Type B pancreatic cell (in vitro differentiated cells): ENCODE data around the gene PNP. TPM values are rescaled to one million over a fixed set of nuclear protein-coding genes. Genes with fewer than 3 reads are reported as not detected.
"Not testable (repeated sequence)": the region's sequence is repeated elsewhere in the genome, so short reads cannot be mapped to it uniquely, and the experiment has no call there.

Source experiments
- DNase-seq: peaks from one replicate; pipeline ENCODE4 v3.0.0; 2021; ENCODE audit warnings: mixed read lengths; ENCODE audit not compliant: unreplicated experiment; ENCODE audit errors: extremely low spot score
- H3K27ac Mint-ChIP-seq: 2 replicates; pipeline ENCODE4 v1.8.0; 2021; ENCODE audit warnings: mild to moderate bottlenecking, mixed read lengths
- H3K27me3 Mint-ChIP-seq: 2 replicates; pipeline ENCODE4 v1.8.0; 2021; ENCODE audit warnings: mixed read lengths
- H3K36me3 Mint-ChIP-seq: 2 replicates; pipeline ENCODE4 v1.8.0; 2021; ENCODE audit warnings: mixed read lengths
- H3K4me1 Mint-ChIP-seq: one replicate; pipeline ENCODE4 v1.8.0; 2021; ENCODE audit warnings: mixed read lengths; ENCODE audit not compliant: unreplicated experiment
- H3K4me3 Mint-ChIP-seq: 2 replicates; pipeline ENCODE4 v1.8.0; 2021; ENCODE audit warnings: mild to moderate bottlenecking, mixed read lengths
- H3K9me3 Mint-ChIP-seq: 2 replicates; pipeline ENCODE4 v1.8.0; 2021; ENCODE audit warnings: mixed read lengths
- CTCF ChIP-seq: fragments of 200-600 bp; sonication (generic); conservative IDR thresholded peaks from 2 replicates; pipeline ENCODE4 v1.5.0; 2021; ENCODE audit warnings: antibody characterized with exemption, mild to moderate bottlenecking
- total RNA-seq: library from RNA; stranded (reverse); gene quantifications from 2 replicates; pipeline ENCODE4 v1.2.1, GENCODE V29; 2021; ENCODE audit warnings: low replicate concordance

PNP gene
- total RNA-seq, 1 donor from 2014 or later = 36.9 TPM

DNA sequence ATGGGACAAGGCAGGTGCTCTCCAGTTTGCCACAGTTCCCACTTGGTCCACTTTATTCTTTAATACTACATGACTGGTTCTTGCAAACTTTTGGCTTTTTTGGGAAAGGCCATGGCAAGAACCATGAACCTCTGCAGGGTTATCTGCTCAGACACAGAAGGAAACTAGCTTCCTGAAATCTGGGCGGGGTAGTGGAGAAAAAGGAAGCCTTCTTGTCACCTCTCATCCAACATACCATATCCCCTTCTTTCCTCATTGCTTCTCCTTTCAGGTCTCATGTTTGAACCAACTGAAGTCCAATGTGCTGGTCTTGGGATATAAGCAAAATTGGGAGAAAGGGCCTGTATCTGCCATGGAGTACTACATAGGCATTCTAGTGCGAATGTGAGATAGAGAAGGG lies 27.7 kb upstream of the PNP start:
- Mint-ChIP-seq H3K27ac (no peak overlapping the region), H3K9me3 (no peaks in the 10 kb centered on the region), H3K4me1 (no peaks in the 10 kb centered on the region), H3K4me3 (no peak overlapping the region), H3K27me3 (peaks cover 15% of the 10 kb centered on the region), H3K36me3 (peaks cover 7% of the 10 kb centered on the region)
- DNase-seq = no peak
- no peak for TF ChIP-seq CTCF

GRCh38 chr14:20443650-20444049 lies 25.6 kb upstream of the PNP start:
- H3K4me3 Mint-ChIP-seq, H3K9me3 Mint-ChIP-seq, DNase-seq, H3K4me1 Mint-ChIP-seq, H3K27ac Mint-ChIP-seq: not testable (repeated sequence)
- H3K27me3 Mint-ChIP-seq = peaks cover 10% of the 10 kb centered on the region
- peaks cover 23% of the 10 kb centered on the region for H3K36me3 Mint-ChIP-seq

GRCh38 chr14:20446889-20447288 lies 22.3 kb upstream of the PNP start:
- TF ChIP-seq CTCF = no peak
- Mint-ChIP-seq H3K9me3 (no peaks in the 10 kb centered on the region), H3K27ac (no peak overlapping the region), H3K4me1 (no peaks in the 10 kb centered on the region), H3K36me3 (peaks cover 37% of the 10 kb centered on the region), H3K27me3 (no peaks in the 10 kb centered on the region), H3K4me3 (no peak overlapping the region)
- no peak for DNase-seq

DNA sequence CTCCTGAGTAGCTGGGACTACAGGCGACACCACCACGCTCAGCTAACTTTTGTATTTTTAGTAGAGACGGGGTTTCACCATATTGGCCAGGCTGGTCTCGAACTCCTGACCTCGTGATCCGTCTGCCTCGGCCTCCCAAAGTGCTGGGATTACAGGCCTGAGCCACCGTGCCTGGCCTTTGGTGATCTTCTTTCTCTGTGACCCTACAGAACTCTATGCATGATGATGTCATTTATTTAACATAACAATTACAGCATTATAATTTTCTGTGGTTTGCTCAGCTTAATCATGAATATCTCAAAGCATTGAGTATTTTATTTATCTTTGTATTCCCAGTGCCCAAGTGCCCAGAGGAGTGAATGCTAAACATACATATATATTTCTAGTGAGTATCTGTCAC lies 16.4 kb upstream of the PNP start:
- not testable (repeated sequence) for H3K4me1 Mint-ChIP-seq
- H3K4me3 Mint-ChIP-seq = peak overlapping the region; percentile 69

DNA sequence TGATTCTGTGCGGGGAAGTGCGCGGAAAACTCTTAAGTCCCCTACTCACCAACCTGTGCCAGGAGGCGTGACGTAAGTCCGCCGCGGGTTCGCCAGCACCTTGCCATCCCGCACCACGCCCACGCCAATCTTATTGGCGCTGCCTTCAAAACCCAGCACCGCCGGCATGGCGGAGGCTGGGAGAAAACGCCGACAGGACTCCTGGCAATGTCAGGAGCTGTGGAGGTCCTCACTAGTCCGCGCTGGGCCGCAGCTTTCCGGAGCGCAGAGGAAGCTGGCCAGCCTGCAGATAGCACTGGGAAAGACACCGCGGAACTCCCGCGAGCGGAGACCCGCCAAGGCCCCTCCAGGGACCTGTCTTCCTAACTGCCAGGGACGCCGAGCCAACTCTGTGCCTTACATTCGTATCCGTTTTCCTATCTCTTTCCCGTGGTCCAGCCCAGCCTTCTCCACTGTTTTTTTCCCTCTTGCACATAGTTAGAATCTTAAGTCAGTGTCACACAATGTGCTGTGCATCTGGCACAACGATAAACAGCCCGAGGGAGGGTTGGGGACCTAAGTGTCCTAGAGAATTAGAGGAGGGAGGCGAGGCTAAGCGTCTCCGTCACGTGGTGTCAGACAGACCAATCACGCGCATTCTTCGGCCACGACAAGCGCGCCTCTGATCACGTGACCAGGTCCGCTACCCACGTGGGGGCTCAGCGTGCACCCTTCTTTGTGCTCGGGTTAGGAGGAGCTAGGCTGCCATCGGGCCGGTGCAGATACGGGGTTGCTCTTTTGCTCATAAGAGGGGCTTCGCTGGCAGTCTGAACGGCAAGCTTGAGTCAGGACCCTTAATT lies 14.5 kb upstream of the PNP start, which contains the start of the genes APEX1 and OSGEP:
APEX1 (plus strand) TSS at position 711 of the 839 bp plus-strand sequence. CDS start 420 bp downstream, outside the sequence.
OSGEP (minus strand) TSS at position 297 of the 839 bp plus-strand sequence; CDS start at position 168, 129 bp downstream.
- Mint-ChIP-seq H3K4me3 (no peak within 1 kb of the TSS), H3K27me3 (no peaks in the 10 kb centered on the region), H3K4me1 (peaks cover 6% of the 10 kb centered on the region), H3K36me3 (peaks cover 20% of the 10 kb centered on the region), H3K9me3 (no peaks in the 10 kb centered on the region), H3K27ac (no peak within 1 kb of the TSS)
- no peak for TF ChIP-seq CTCF
- peak; percentile 97 for DNase-seq

More for the DNA sequence above, 16.4 kb upstream of the PNP start:
- H3K36me3 Mint-ChIP-seq = peaks cover 27% of the 10 kb centered on the region
- not testable (repeated sequence) for H3K9me3 Mint-ChIP-seq, DNase-seq, H3K27me3 Mint-ChIP-seq, H3K27ac Mint-ChIP-seq

DNA sequence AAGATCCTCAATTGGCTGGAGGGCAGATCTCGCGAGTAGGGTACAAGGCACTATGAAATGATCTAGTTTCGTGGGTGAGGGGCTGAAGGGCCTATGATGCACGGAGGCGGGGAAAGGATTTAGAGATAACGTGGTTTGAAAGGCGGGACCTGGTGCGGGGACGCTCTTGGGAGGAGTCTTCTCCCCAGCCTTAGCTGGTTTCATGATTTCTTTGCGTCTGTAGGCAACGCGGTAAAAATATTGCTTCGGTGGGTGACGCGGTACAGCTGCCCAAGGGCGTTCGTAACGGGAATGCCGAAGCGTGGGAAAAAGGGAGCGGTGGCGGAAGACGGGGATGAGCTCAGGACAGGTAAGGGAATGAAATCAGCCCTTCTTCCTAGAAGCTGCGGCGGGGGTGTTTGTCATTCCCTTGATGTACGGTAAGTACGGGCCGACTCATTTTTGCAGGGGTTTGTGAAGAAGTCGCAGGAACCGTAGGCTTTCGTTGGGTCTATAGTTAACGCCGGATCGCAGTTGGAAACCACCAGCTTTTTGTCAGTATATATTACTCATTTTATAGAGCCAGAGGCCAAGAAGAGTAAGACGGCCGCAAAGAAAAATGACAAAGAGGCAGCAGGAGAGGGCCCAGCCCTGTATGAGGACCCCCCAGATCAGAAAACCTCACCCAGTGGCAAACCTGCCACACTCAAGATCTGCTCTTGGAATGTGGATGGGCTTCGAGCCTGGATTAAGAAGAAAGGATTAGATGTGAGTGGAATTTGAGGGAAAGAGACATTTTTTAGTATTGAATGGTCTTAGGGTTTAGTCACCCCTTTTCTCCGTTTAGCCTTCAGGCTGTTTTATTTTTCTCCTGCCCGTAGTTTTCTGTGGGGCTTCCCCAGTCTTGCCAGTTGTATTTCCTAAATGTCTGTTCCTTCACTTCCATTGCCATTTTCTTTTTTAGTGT lies 13.6 kb upstream of the PNP start:
- Mint-ChIP-seq H3K27me3 (no peaks in the 10 kb centered on the region), H3K9me3 (no peaks in the 10 kb centered on the region), H3K4me3 (no peak overlapping the region), H3K36me3 (peaks cover 22% of the 10 kb centered on the region), H3K4me1 (peaks cover 15% of the 10 kb centered on the region), H3K27ac (no peak overlapping the region)
- DNase-seq = no peak
- TF ChIP-seq CTCF = no peak
